NCI-H1105 treated with DMSO at 0.1 percent for 48 hours (cell line): ENCODE results near the gene RBM33.

ENCODE experiments used
- DNase-seq: peaks from one replicate; lab custom pipeline; 2025; lab: John Stamatoyannopoulos, UW

The RBM33 gene

DNA sequence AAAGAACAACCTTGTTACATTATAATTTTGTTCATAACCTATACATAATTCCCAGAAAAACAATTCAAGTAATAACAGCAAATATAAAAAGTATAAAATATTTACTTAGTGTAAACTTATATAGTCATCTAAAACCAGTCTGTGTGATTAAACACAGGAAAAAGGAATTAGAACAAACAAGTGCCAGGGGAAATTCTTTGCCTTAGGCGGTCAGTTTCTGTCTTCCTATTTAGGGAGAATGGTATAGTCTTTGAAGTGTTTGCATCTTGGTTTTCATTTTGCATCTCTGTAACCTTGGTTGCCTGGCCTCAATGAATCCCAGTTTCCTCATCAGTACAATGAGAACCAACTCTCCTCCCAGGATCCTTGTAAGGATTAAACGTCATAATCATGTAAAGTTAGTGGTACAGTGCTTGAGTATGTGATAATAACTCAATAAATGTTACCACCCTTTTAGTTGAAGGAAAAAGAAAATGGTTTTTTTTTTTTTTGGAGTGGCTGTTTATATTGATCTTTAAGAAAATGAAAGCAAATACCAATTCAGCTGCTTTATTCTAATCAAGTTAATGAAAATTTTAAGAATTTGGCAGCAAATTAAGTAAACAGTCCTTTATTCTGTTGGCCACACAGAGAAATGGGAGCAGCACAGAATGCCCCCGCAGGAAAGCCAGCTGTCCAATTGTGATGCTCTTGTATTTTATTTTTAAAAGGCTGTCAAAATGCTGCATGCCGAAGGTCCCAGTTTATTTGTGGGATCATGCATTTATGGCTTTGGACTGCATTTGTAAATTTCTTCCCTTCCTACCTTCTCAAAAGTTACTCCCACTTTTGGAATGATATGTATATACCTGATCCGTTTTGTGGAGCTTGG lies 106.0 kb downstream of the RBM33 start:
- DNase-seq = no peak

GRCh38 chr7:155751409-155751808 lies 106.9 kb downstream of the RBM33 start:
- DNase-seq = no peak

GRCh38 chr7:155752756-155753445 lies 108.4 kb downstream of the RBM33 start:
- no peak for DNase-seq

- DNase-seq = no peak
Observed at GRCh38 chr7:155753446-155753965, 109.0 kb downstream of the RBM33 start.

GRCh38 chr7:155754165-155754564 lies 109.7 kb downstream of the RBM33 start:
- DNase-seq = no peak

DNA sequence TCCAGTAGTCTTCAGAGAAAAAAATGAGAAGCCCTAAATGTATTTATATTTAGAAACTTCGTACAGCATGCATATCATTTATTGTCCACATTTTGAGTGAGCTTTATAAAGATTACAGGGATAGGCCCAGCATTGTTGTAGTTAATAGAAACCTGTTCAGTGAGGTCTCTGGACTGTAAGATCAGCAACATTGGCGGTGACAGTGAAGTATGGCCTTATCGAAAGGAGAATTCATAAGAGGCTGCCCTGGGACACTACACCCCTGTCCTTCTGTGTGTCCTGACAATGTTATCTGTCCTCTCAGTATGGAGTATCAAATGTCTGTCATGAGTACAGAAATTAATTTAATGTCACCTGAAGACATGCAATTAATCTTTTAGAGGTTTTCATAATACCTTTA lies 110.6 kb downstream of the RBM33 start:
- no peak for DNase-seq

GRCh38 chr7:155756322-155756721 lies 111.9 kb downstream of the RBM33 start:
- no peak for DNase-seq

GRCh38 chr7:155758348-155758747 lies 113.9 kb downstream of the RBM33 start:
- no peak for DNase-seq

DNA sequence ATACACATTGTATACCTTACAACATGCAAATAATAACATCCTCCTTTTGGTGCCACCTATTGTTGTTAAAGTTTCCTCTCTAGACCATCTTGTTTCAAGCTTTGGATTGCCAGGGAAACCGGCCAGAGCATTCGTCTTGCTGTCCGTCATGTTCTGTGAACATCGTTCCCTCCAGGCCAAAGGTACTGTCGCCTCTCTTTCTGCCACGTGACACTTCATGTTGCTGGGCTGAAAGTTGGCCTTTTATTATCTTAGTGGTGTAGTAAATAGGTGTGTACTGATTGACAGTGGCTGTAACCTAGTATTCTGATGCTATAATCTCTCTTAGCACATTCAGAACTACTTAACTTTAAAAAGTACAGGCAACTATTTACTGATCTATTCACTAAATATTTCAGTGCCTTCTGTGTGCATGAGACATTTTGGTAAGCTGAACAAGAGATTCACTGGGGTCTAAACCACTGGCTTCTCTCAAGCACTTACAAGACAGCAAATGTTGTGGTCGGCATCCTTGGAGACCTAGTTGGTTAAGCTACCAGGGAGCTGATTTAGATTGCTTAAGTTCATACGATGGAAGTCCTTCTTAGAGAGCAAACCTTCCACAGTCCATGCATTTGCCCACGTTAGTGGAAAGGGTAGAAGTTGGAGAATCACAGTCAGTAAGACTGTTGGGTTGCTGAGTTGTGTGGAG lies 115.4 kb downstream of the RBM33 start:
- DNase-seq = no peak

- DNase-seq = no peak
Observed at GRCh38 chr7:155761162-155761561, 116.7 kb downstream of the RBM33 start.

- no peak for DNase-seq
Observed at GRCh38 chr7:155762036-155762435, 117.6 kb downstream of the RBM33 start.

DNA sequence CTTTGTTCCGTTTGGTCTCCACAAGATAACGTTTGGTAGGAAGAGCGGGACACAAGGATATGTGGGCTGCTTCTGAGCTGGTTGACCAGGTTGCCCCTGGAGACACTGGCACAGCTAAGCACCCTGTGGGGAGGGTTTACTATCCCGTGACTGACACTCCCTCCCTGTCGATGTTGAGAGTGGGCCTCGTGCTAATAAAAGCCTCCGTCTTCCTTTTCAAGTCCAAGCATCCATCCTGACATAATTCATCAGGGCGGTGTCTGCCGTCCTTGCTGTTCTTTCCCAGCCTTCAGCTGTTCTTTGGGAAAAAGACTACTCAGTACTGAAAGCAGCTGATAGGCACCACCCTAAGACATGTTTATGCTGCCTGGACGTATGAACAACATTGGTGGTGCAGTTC lies 118.2 kb downstream of the RBM33 start:
- no peak for DNase-seq

GRCh38 chr7:155763122-155763521 lies 118.7 kb downstream of the RBM33 start:
- DNase-seq = no peak

DNA sequence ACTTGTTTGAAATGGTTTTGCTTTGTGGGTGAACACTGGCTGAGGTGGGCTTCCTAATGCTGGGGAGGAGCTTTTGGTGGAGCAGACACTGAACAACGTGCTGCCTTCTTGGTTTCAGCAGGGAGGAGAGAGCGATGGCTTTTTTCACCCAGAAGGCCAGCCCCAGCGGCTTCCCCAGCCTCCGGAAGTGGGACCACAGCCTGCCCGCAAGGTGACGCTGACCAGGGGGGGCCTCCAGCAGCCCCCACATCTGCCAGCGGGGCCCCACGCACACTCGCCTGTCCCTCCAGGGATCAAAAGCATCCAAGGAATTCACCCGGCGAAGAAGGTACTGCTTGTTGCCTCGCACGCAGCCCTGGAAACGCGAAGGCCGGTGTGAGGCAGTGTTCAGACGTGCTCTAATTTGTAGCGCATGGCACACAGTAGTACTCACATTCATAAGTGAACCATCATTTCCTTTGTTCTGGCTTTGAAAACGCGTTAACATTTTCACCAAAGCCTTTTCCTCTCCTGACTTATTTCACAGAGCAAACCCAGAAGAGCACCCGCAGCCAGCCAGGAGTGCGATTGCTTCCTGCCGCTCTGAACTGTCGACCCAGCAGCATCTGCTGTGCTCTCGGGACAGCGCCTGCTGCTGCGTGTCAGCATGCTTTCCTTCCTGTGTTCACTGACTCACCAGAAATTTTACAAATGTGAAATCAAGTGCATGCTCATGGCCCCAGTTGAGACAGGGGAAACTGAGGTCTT lies 119.4 kb downstream of the RBM33 start:
- no peak for DNase-seq

DNA sequence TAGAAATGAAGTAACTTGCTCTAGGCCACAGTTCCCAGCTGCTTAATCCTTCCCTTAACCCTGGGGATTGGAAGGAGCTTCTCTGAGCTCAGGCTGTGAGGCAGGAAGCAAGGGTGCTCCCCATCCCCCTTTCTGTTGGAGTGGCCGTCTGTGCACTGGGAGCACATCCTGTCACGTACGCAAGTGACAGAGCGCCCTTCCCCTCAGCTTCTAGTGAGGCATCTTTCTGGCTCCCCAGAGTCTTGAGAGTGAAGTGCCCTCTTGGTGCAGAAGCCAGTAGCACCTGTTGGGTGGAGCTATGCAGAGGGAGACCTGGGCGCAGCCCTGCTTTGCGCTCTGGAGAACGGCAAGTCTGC lies 120.0 kb downstream of the RBM33 start:
- DNase-seq = no peak

DNA sequence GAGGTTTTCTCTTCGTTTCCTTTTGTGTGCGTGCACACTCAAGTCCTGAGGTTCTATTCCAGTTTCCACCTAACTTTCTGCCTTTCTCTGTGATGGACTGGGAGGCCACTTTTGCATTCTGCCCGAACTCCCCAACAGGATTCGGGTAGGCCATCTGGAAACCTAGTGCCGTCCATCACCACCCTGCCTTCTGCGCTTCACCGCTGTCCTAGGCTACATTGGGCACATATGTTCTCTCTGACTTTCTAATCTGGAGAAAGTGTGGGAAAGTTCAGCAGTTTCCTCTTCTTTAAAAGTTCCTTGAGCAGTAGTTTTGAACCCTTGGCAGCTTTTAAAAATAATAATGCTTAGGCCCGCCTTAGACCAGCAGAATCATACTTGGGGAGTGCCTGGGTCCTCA lies 121.0 kb downstream of the RBM33 start:
- DNase-seq = no peak

DNA sequence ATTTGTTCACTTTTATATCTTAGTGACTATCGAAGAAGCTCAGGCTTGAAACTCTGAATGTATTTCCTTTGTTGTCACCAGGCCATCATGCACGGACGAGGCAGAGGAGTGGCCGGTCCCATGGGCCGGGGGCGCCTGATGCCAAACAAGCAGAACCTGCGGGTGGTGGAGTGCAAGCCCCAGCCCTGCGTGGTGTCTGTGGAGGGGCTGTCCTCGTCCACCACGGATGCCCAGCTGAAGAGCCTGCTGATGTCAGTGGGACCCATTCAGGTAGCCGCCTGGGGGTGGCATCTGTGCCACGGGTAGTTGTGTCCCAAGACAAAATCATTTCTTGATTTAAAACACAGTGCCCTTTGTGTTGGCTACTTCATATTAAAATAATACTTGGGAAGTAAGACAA lies 121.9 kb downstream of the RBM33 start:
- no peak for DNase-seq

DNA sequence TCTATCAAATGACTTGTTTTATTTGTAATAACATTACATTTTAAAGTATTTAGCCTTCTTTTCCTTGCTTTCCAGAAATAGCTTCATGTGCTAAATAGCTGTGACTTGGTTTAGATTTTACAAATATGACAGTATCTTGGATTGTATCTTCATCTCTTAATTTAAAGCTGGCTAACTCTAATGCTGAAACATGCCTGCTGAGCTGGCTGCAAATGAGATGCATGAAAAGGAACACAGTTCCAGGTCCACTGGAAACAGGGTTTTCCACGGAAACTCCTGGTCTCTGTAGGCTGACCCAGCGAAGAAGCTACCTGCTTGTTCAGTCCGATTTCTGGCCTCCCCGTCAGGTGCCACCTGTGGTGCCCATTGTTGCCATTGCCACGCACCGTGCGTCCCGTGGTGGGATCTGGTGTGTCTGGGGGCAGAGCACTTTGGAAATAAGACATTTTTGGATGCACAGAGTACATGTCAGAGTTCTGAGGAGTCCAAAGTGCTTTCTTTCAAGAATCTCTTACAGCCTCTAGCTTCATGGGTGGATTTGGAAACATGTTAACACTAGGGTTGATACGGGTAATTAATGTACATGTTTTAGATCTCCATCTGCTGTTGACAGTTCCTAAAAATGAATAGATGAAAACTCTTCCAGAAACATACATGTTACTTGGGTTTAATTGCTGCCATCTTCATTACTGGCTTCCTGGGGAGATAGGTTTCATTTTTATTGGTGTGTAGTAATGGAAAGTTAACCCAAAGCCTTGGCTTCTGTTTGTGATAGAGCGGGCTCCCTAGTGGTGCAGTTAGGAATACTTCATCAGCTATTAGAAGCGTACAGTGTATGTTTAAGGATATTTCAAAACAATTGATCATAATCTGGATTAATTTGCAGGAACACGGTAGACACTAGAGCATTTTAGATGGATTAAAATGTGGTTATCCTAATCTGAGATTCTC lies 122.8 kb downstream of the RBM33 start:
- no peak for DNase-seq

- DNase-seq = no peak
Observed at GRCh38 chr7:155769701-155770100, 125.2 kb downstream of the RBM33 start.

DNA sequence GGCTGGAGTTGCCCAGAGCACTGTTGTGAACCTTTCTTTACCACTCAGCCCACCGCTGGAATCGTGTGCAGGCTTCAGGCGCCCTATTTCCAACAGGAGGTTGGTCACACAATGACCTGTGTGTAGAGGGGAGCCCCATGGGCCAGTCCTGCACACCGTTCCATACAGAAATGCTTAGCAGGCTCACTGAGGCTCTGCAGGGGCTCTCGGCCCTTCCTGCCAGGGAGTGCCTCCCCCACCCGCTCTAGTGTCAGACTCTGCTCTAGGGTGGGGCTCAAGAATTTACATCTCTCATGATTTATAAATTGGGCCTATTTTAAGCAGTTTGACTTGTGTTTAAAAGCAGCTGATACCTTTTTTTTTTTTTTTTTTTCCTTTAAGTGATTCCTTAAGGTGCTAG lies 125.8 kb downstream of the RBM33 start:
- no peak for DNase-seq

DNA sequence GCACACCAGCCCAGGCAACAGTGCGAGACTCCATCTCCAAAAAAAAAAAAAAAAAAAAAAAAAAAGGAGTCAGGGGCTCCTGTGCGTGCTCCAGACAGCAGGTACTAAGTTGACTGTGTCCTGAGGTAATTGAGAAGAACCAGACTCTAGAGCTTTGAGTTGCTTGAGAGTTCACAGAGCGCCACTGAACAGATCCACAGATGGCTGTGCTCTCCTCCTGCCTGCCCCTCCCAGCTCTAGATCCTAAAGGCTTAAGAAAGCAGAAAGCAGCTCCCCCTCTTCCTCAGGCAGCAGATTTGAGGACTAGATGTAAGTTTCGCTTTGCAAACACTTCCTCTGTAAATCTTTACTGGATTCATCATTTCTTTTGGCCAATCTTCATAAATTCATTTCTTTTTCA lies 129.1 kb downstream of the RBM33 start:
- no peak for DNase-seq
